ENCODE results near the gene MYCBPAP.

- TF ChIP-seq CTCF (IDR thresholded peaks at IDR 0.05) (no peak), POLR2A (IDR thresholded peaks at IDR 0.05) (no peak)
Observed at GRCh38 chr17:50464736-50465135, 43.5 kb upstream of the MYCBPAP start.
